OCI-LY1 (cell line): ENCODE measurements around the gene LYVE1.

ENCODE experiments used
- EZH2 ChIP-seq: fragments of 200-600 bp; sonication (generic), shearing (Covaris generic); IDR thresholded peaks from 2 replicates; pipeline ENCODE4 v1.8.0; 2017; ENCODE audit warnings: borderline replicate concordance, mixed run types, mild to moderate bottlenecking, antibody characterized with exemption, low read length, moderate library complexity, mixed read lengths
- TF ChIP-seq, protein P1 (sequence below): fragments of 200-600 bp; sonication (generic), shearing (Covaris generic); IDR thresholded peaks from 2 replicates; pipeline ENCODE4 v1.5.1; 2017; ENCODE audit warnings: mild to moderate bottlenecking, antibody characterized with exemption, low read length, moderate library complexity, mixed read lengths

DNA sequence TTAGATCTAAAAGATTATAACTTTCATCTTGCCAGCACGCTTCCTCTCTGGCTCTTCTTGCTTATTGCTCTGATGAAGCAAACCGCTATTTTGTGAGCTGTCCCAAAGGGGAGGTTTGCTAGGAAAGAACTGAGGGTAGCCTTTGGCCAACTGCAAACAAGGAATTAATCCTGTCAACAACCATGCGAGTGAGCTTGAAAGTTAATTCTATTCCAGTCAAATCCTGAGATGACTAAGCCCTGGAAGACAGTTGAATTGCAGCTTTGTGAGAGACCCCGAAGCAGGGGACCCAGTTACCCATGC, 17.2 kb downstream of the LYVE1 start:
- TF ChIP-seq, protein P1, sequence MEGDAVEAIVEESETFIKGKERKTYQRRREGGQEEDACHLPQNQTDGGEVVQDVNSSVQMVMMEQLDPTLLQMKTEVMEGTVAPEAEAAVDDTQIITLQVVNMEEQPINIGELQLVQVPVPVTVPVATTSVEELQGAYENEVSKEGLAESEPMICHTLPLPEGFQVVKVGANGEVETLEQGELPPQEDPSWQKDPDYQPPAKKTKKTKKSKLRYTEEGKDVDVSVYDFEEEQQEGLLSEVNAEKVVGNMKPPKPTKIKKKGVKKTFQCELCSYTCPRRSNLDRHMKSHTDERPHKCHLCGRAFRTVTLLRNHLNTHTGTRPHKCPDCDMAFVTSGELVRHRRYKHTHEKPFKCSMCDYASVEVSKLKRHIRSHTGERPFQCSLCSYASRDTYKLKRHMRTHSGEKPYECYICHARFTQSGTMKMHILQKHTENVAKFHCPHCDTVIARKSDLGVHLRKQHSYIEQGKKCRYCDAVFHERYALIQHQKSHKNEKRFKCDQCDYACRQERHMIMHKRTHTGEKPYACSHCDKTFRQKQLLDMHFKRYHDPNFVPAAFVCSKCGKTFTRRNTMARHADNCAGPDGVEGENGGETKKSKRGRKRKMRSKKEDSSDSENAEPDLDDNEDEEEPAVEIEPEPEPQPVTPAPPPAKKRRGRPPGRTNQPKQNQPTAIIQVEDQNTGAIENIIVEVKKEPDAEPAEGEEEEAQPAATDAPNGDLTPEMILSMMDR, result no peak
- TF ChIP-seq EZH2, result no peak
